A673 (cell line): Measurements from ENCODE around the gene GPHA2.

Source experiments
- CTCF ChIP-seq: fragments of 300-800, 200-600 bp; sonication (generic); conservative IDR thresholded peaks from 2 replicates; pipeline ENCODE4 v1.5.1; 2017; ENCODE audit warnings: low read depth, mild to moderate bottlenecking, antibody characterized with exemption, low read length, moderate library complexity, mixed read lengths
- EZH2 ChIP-seq: fragments of 200-600 bp; sonication (generic); IDR thresholded peaks from 2 replicates; pipeline ENCODE4 v1.6.1; 2017; ENCODE audit warnings: borderline replicate concordance, low read depth, mild to moderate bottlenecking, mixed read lengths, antibody characterized with exemption, low read length; ENCODE audit not compliant: poor library complexity, severe bottlenecking

GRCh38 chr11:64951529-64951928 lies 15.8 kb upstream of the GPHA2 start:
- TF ChIP-seq CTCF (no peak), EZH2 (no peak)
